MCF 10A (cell line): ENCODE measurements around the gene PLEKHH3. TPM values are rescaled to one million over a fixed set of nuclear protein-coding genes. Genes with fewer than 3 reads are reported as not detected.

Experiments used
- BruUV-seq: library from RNA; stranded (reverse); fragments of 400-500 nt; replicated peaks from 2 replicates; lab custom pipeline; 2021; lab: Mats Ljungman, UMichigan
- CTCF ChIA-PET: fragments of 300-600 bp; sonication (Branson Sonifier 250); formaldehyde crosslinking; extraction: SDS; loops from one replicate; lab custom pipeline; 2021; ENCODE audit warnings: antibody characterized with exemption, inconsistent platforms; lab: Yijun Ruan, JAX
- POLR2A ChIA-PET: fragments of 300-600, 350-650 bp; sonication (Branson Sonifier 250); formaldehyde crosslinking; extraction: SDS; loops from one replicate; lab custom pipeline; 2020; ENCODE audit warnings: antibody characterized with exemption, inconsistent platforms; lab: Yijun Ruan, JAX
- DNase-seq: peaks from one replicate; pipeline ENCODE4 v3.0.0-alpha.2; 2018; ENCODE audit not compliant: unreplicated experiment
- H3K27ac Mint-ChIP-seq: one replicate; pipeline ENCODE4 v1.8.0; 2022; ENCODE audit warnings: mild to moderate bottlenecking, low read depth, mixed read lengths; ENCODE audit not compliant: unreplicated experiment
- H3K27me3 Mint-ChIP-seq: one replicate; pipeline ENCODE4 v1.8.0; 2022; ENCODE audit warnings: mixed read lengths; ENCODE audit not compliant: insufficient read depth, unreplicated experiment
- H3K36me3 Mint-ChIP-seq: one replicate; pipeline ENCODE4 v1.8.0; 2022; ENCODE audit warnings: mild to moderate bottlenecking, moderate library complexity, mixed read lengths; ENCODE audit not compliant: insufficient read depth, unreplicated experiment
- H3K4me1 Mint-ChIP-seq: one replicate; pipeline ENCODE4 v1.8.0; 2022; ENCODE audit warnings: mixed read lengths; ENCODE audit not compliant: insufficient read depth, unreplicated experiment
- H3K4me3 Mint-ChIP-seq: one replicate; pipeline ENCODE4 v1.8.0; 2022; ENCODE audit warnings: mild to moderate bottlenecking, moderate library complexity, mixed read lengths; ENCODE audit not compliant: unreplicated experiment
- H3K9me3 Mint-ChIP-seq: one replicate; pipeline ENCODE4 v1.8.0; 2022; ENCODE audit warnings: mixed read lengths; ENCODE audit not compliant: unreplicated experiment
- intact Hi-C: fragments of 100-400 bp; cut with micrococcal nuclease; formaldehyde crosslinking; loops from 2 replicates; pipeline ENCODE4 v1.14.1; 2022
- total RNA-seq: library from RNA; stranded (reverse); gene quantifications from 2 replicates; pipeline ENCODE4 v1.2.3, GENCODE V29; 2022
- TF ChIP-seq, protein P1 (sequence below): fragments of 200-600 bp; IDR thresholded peaks from one replicate; pipeline ENCODE4 v1.8.0; 2022; ENCODE audit warnings: antibody characterized with exemption, mild to moderate bottlenecking; ENCODE audit not compliant: unreplicated experiment

The PLEKHH3 gene
- total RNA-seq, 1 experiment from 2014 or later, result 12.5 TPM

DNA sequence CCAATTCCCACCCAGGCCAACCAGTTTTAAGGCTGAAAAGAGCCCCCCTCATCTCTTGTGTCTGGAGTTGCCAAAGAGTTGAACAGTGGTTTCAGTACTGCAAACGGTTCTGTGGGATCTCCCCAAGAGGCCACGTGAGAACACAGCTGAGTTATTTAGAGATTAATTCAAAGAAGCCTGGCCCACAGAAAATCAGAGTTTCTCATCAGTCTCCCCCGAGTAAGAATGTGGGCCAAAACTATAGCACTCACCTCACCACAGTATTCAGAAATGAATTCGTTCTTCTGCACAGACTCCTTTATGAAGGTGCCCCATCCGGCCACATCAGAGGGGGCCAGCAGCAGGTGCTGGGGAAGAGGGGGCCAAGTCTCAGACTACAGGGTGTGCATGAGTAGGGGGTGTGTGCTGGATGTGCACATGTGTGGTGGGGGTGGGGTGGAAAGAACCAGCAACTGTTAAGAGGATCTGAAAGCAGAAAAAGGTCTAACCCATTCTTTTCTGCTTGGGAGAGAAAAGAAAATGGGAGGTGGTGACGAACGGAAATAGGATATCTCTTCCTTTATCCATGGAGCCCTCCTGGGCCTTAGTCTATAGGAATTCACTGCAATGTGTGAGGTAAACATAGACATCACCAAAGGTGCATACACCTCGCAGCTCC, 28.2 kb upstream of the PLEKHH3 start:
- BruUV-seq, result no TSS peak
- intact Hi-C loops, result no loop called here
- POLR2A ChIA-PET, result interaction anchor here (1.2 kb wide), 1 partner anchor 10 kb away, joined by 3 read pairs; no protein-coding TSS in a partner anchor
- TF ChIP-seq, protein P1, sequence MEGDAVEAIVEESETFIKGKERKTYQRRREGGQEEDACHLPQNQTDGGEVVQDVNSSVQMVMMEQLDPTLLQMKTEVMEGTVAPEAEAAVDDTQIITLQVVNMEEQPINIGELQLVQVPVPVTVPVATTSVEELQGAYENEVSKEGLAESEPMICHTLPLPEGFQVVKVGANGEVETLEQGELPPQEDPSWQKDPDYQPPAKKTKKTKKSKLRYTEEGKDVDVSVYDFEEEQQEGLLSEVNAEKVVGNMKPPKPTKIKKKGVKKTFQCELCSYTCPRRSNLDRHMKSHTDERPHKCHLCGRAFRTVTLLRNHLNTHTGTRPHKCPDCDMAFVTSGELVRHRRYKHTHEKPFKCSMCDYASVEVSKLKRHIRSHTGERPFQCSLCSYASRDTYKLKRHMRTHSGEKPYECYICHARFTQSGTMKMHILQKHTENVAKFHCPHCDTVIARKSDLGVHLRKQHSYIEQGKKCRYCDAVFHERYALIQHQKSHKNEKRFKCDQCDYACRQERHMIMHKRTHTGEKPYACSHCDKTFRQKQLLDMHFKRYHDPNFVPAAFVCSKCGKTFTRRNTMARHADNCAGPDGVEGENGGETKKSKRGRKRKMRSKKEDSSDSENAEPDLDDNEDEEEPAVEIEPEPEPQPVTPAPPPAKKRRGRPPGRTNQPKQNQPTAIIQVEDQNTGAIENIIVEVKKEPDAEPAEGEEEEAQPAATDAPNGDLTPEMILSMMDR, result no peak
- Mint-ChIP-seq H3K4me1 (no peaks in the 10 kb centered on the region), H3K4me3 (no peak overlapping the region), H3K9me3 (no peaks in the 10 kb centered on the region), H3K36me3 (peaks cover 82% of the 10 kb centered on the region), H3K27ac (no peak overlapping the region), H3K27me3 (no peaks in the 10 kb centered on the region)
- CTCF ChIA-PET, result interaction anchor here (0.6 to 0.7 kb wide), 5 partner anchors 10 to 457 kb away, joined by 3 to 5 read pairs (median 3); no protein-coding TSS in a partner anchor
- DNase-seq, result no peak

DNA sequence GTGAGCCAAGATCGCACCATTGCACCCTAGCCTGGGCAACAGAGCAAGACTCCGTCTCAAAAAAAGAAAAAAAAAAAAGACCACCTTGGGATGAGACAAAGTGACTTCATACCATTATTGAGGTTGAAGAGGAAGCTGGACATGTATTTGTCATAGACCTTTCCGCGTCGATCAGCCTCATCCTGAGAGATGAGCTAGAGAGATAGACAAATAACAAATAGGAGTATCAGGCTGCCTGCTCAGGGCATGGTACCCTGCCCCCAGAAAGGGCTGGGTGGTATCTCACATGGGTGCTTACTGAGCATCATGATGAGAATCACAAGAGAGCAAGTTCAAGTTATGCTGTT, 27.7 kb upstream of the PLEKHH3 start:
- H3K4me1 Mint-ChIP-seq, result no peaks in the 10 kb centered on the region
- TF ChIP-seq, protein P1, result no peak
- no peaks in the 10 kb centered on the region for H3K27me3 Mint-ChIP-seq
- no peak for DNase-seq
- ChIA-PET POLR2A (interaction anchor here (0.6 to 1.2 kb wide), 3 partner anchors 10 to 717 kb away, joined by 3 read pairs; no protein-coding TSS in a partner anchor), CTCF (interaction anchor here (0.6 to 0.7 kb wide), 5 partner anchors 10 to 456 kb away, joined by 3 to 5 read pairs (median 3); no protein-coding TSS in a partner anchor)
- H3K4me3 Mint-ChIP-seq, result no peak overlapping the region
- no TSS peak for BruUV-seq
- no peaks in the 10 kb centered on the region for H3K9me3 Mint-ChIP-seq
- intact Hi-C loops, result no loop called here
- H3K36me3 Mint-ChIP-seq, result peaks cover 80% of the 10 kb centered on the region
- no peak overlapping the region for H3K27ac Mint-ChIP-seq

DNA sequence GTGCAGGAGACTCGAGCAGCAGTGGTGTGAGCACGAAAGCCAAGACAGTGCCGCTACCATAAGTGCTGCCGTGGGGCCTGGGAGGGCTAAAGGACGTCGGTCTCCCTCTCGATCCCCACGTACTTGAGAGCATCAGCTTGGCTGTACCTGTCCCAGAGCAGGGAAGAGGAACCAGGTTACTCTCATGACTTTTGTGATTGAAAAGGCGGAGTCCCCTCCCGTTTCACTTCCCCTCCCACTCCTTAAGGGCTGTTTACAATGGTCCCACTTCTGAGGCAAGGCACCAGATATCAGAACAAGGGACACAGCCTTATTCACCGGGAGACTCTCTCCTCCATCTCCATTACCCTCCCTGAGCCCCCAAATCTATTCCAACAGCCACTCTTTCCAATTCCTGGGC, 25.7 kb upstream of the PLEKHH3 start:
- Mint-ChIP-seq H3K4me3 (no peak overlapping the region), H3K36me3 (peaks cover 62% of the 10 kb centered on the region), H3K27ac (no peak overlapping the region), H3K4me1 (no peaks in the 10 kb centered on the region), H3K27me3 (no peaks in the 10 kb centered on the region), H3K9me3 (no peaks in the 10 kb centered on the region)
- CTCF ChIA-PET, result interaction anchor here (0.6 kb wide), 1 partner anchor 11 kb away, joined by 4 read pairs; no protein-coding TSS in a partner anchor
- DNase-seq, result no peak
- BruUV-seq, result no TSS peak
- intact Hi-C loops, result no loop called here
- POLR2A ChIA-PET, result interaction anchor here (0.7 kb wide), 1 partner anchor 369 kb away, joined by 3 read pairs; no protein-coding TSS in a partner anchor
- TF ChIP-seq, protein P1, result no peak

DNA sequence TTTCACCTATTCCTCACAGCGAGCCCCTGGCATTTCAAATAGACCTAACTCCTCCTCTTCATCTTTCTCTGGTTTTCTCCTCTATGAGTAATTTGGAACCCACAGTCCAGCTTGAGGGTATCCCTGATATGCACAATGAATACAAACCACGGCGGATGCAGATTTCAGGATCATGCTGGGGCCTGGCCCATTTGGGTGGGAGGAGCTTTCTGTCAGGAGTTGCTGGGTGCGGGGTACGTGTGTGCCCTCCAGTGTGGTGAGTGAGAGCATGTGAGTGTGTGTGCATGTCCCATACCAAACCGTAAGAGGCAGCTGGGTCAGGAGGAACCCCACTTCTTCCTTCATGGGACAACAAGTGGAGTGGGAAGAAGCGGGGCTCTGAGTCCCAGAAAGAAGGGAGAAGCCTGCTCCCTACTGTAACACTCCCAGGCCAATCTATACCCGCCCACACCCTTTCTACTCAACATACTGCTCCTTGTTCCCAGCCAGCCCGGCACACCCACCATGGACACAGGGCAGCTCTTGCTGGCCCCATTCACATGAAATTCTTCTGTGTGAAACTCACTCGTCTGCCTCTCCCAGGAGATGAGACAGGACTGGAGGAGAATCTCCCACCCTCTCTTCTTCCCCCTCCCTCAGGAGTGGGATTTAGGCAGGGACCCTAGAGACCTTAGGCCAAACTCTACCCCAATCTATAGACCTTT, 23.9 kb upstream of the PLEKHH3 start:
- Mint-ChIP-seq H3K4me3 (no peak overlapping the region), H3K9me3 (no peaks in the 10 kb centered on the region), H3K4me1 (no peaks in the 10 kb centered on the region), H3K27ac (no peak overlapping the region), H3K36me3 (peaks cover 45% of the 10 kb centered on the region), H3K27me3 (no peaks in the 10 kb centered on the region)
- TSS peak; percentile 21 for BruUV-seq
- CTCF ChIA-PET, result interaction anchor here (1.2 kb wide), 1 partner anchor 123 kb away, joined by 3 read pairs; no protein-coding TSS in a partner anchor
- intact Hi-C loops, result no loop called here
- TF ChIP-seq, protein P1, result no peak
- POLR2A ChIA-PET, result no interaction called here
- DNase-seq, result no peak
